GM18519 (cell line): ENCODE measurements around the gene PIK3R5.

Experiments
- ATAC-seq: cut with Tn5 transposase; IDR thresholded peaks from one replicate; pipeline ENCODE4 v1.9.1; 2021; ENCODE audit warnings: mild to moderate bottlenecking, moderate library complexity; ENCODE audit not compliant: unreplicated experiment, low FRiP score

PIK3R5 gene

GRCh38 chr17:8954339-8954738 lies 11.2 kb downstream of the PIK3R5 start:
- no peak for ATAC-seq

- ATAC-seq, result no peak
Measured at GRCh38 chr17:8953156-8953885, 12.2 kb downstream of the PIK3R5 start.

- no peak for ATAC-seq
Measured at GRCh38 chr17:8952191-8952590, 13.3 kb downstream of the PIK3R5 start.

- ATAC-seq, result no peak
Measured at GRCh38 chr17:8951206-8951605, 14.3 kb downstream of the PIK3R5 start.

- no peak for ATAC-seq
Measured at GRCh38 chr17:8949061-8949661, 16.3 kb downstream of the PIK3R5 start.

GRCh38 chr17:8948462-8948861 lies 17.0 kb downstream of the PIK3R5 start:
- no peak for ATAC-seq

GRCh38 chr17:8947201-8947600 lies 18.3 kb downstream of the PIK3R5 start:
- ATAC-seq, result no peak

- ATAC-seq, result no peak
Measured at GRCh38 chr17:8946476-8946875, 19.0 kb downstream of the PIK3R5 start.

- no peak for ATAC-seq
Measured at GRCh38 chr17:8946071-8946470, 19.4 kb downstream of the PIK3R5 start.

- ATAC-seq, result no peak
Measured at GRCh38 chr17:8944748-8945147, 20.8 kb downstream of the PIK3R5 start.

GRCh38 chr17:8944083-8944482 lies 21.4 kb downstream of the PIK3R5 start:
- no peak for ATAC-seq

GRCh38 chr17:8941980-8942622 lies 23.4 kb downstream of the PIK3R5 start:
- ATAC-seq, result no peak

GRCh38 chr17:8941520-8941919 lies 24.0 kb downstream of the PIK3R5 start:
- ATAC-seq, result no peak

GRCh38 chr17:8940866-8941471 lies 24.5 kb downstream of the PIK3R5 start:
- ATAC-seq, result no peak

- no peak for ATAC-seq
Measured at GRCh38 chr17:8939496-8940334, 25.8 kb downstream of the PIK3R5 start.

GRCh38 chr17:8938933-8939332 lies 26.6 kb downstream of the PIK3R5 start:
- ATAC-seq, result no peak

- no peak for ATAC-seq
Measured at GRCh38 chr17:8935191-8935590, 30.3 kb downstream of the PIK3R5 start.

- no peak for ATAC-seq
Measured at GRCh38 chr17:8934346-8934745, 31.2 kb downstream of the PIK3R5 start.

GRCh38 chr17:8930649-8931048 lies 34.9 kb downstream of the PIK3R5 start:
- no peak for ATAC-seq

GRCh38 chr17:8928347-8928746 lies 37.2 kb downstream of the PIK3R5 start:
- ATAC-seq, result no peak

- ATAC-seq, result no peak
Measured at GRCh38 chr17:8927395-8927794, 38.1 kb downstream of the PIK3R5 start.
